Right atrium auricular region (tissue), 2 donors: ENCODE data around the gene ACTR2. TPM values are rescaled to one million over a fixed set of nuclear protein-coding genes. Genes with fewer than 3 reads are reported as not detected.

Source experiments
- DNase-seq: peaks from one replicate; pipeline ENCODE4 v3.0.0-alpha.2; 2019; ENCODE audit warnings: low spot score
- H3K27ac ChIP-seq, 2 donors: fragments of 200-600 bp; sonication (generic); 1 replicate in 1 of 2; 2 replicates in 1 of 2; pipeline ENCODE4 v1.5.1; 2016 to 2019
- H3K27me3 ChIP-seq, 2 donors: fragments of 200-600 bp; sonication (generic); one replicate each; pipeline versions ENCODE4 v1.5.1 to v1.6.0; 2017 to 2019
- H3K36me3 ChIP-seq: fragments of 200-600 bp; sonication (generic); one replicate; pipeline ENCODE4 v1.5.1; 2016
- H3K4me1 ChIP-seq, 2 donors: fragments of 200-600 bp; sonication (generic); one replicate each; pipeline versions ENCODE4 v1.5.1 to v1.6.0; 2017 to 2019
- H3K4me3 ChIP-seq, 2 donors: fragments of 200-600 bp; sonication (generic); 1 replicate in 1 of 2; 2 replicates in 1 of 2; pipeline ENCODE4 v1.5.1; 2017 to 2019; ENCODE audit warnings: mild to moderate bottlenecking in 1 of 2, moderate library complexity in 1 of 2
- H3K9me3 ChIP-seq, 2 donors: fragments of 200-600 bp; sonication (generic); one replicate each; pipeline ENCODE4 v1.5.1; 2019
- CTCF ChIP-seq, 2 donors: fragments of 200-600 bp; sonication (generic); IDR thresholded peaks; one replicate each; pipeline ENCODE4 v1.5.1; 2019; ENCODE audit warnings: antibody characterized with exemption in 2 of 2
- total RNA-seq, 2 donors: library from RNA; depleted of rRNA; stranded (reverse); fragments of >200 nt; gene quantifications; one replicate each; pipeline ENCODE4 v1.1.0, GENCODE V29; 2016

Gene ACTR2
- total RNA-seq, 2 donors from 2014 or later = 41.2 to 45.5 TPM

GRCh38 chr2:65281627-65282351 lies 54.2 kb downstream of the ACTR2 start:
- Histone ChIP-seq H3K4me1 (peaks cover 0 to 32% of the 10 kb centered on the region in 2 donors), H3K27ac (no peak overlapping the region)

GRCh38 chr2:65282477-65283053 lies 54.9 kb downstream of the ACTR2 start:
- no peaks in the 10 kb centered on the region for H3K27me3 ChIP-seq
- H3K4me1 ChIP-seq = peaks cover 0 to 24% of the 10 kb centered on the region in 2 donors
- DNase-seq = peak; percentile 34
- H3K4me3 ChIP-seq = no peak overlapping the region
- no peak overlapping the region for H3K27ac ChIP-seq
- no peaks in the 10 kb centered on the region for H3K36me3 ChIP-seq
- H3K9me3 ChIP-seq = no peaks in the 10 kb centered on the region
- TF ChIP-seq CTCF (IDR thresholded peaks at IDR 0.05) = no peak

More at GRCh38 chr2:65281627-65282351, 54.2 kb downstream of the ACTR2 start:
- no peaks in the 10 kb centered on the region for H3K27me3 ChIP-seq
- H3K9me3 ChIP-seq = no peaks in the 10 kb centered on the region
- no peak for TF ChIP-seq CTCF (IDR thresholded peaks at IDR 0.05)
- peak; percentile 49 for DNase-seq
- H3K4me3 ChIP-seq = no peak overlapping the region
- H3K36me3 ChIP-seq = no peaks in the 10 kb centered on the region

GRCh38 chr2:65287364-65287763 lies 59.7 kb downstream of the ACTR2 start:
- H3K4me1 ChIP-seq = peaks cover 0 to 11% of the 10 kb centered on the region in 2 donors
- no peak for DNase-seq
- no peak overlapping the region for H3K4me3 ChIP-seq
- no peaks in the 10 kb centered on the region for H3K27me3 ChIP-seq
- TF ChIP-seq CTCF (IDR thresholded peaks at IDR 0.05) = no peak
- H3K36me3 ChIP-seq = no peaks in the 10 kb centered on the region
- H3K9me3 ChIP-seq = no peaks in the 10 kb centered on the region
- H3K27ac ChIP-seq = no peak overlapping the region

GRCh38 chr2:65291216-65292105 lies 63.8 kb downstream of the ACTR2 start:
- Histone ChIP-seq H3K27ac (no peak overlapping the region), H3K4me3 (no peak overlapping the region), H3K9me3 (no peaks in the 10 kb centered on the region), H3K4me1 (peaks cover 0 to 9% of the 10 kb centered on the region in 2 donors), H3K27me3 (no peaks in the 10 kb centered on the region), H3K36me3 (no peaks in the 10 kb centered on the region)
- DNase-seq = no peak
- TF ChIP-seq CTCF (IDR thresholded peaks at IDR 0.05) = no peak

- Histone ChIP-seq H3K9me3 (no peaks in the 10 kb centered on the region), H3K4me3 (no peak overlapping the region), H3K27me3 (no peaks in the 10 kb centered on the region), H3K36me3 (no peaks in the 10 kb centered on the region), H3K27ac (no peak overlapping the region), H3K4me1 (peaks cover 0 to 9% of the 10 kb centered on the region in 2 donors)
- no peak for TF ChIP-seq CTCF (IDR thresholded peaks at IDR 0.05)
- no peak for DNase-seq
Observed at GRCh38 chr2:65292106-65292400, 64.4 kb downstream of the ACTR2 start.
